Measurements from ENCODE around the gene TBC1D9B. TPM values are rescaled to one million over a fixed set of nuclear protein-coding genes. Genes with fewer than 3 reads are reported as not detected.
"Not testable (repeated sequence)": the region's sequence is repeated elsewhere in the genome, so short reads cannot be mapped to it uniquely, and the experiment has no call there.

Gene TBC1D9B
- total RNA-seq, 1 donor from 2014 or later = 131 TPM

DNA sequence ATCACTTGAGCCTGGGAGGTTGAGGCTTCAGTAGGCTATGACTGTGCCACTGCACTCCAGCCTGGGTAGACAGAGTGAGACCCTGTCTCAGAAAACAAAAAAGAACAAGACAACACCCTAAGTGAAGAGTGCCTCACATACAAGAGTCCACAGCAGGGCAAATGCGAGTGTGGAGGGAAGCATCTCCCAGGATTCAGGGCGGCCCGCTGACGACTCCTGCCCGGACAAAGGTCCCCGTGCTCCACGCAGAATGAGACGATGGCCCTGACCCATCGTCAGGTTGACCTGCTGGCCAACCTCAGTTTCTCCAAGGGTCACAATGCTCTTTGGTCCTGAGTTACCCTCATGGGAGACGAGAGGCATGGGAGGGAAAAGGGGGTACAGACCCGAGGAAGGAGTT lies 67.4 kb downstream of the TBC1D9B start:
- no peak for DNase-seq (ENCODE audit: extremely low read depth, low read depth, low spot score)

- no peak for DNase-seq (ENCODE audit: extremely low read depth, low read depth, low spot score)
Observed at GRCh38 chr5:179839328-179840256, 68.1 kb downstream of the TBC1D9B start.

GRCh38 chr5:179837076-179838011 lies 70.4 kb downstream of the TBC1D9B start:
- no peak for DNase-seq (ENCODE audit: extremely low read depth, low read depth, low spot score)

GRCh38 chr5:179836225-179837019 lies 71.3 kb downstream of the TBC1D9B start:
- no peak for DNase-seq (ENCODE audit: extremely low read depth, low read depth, low spot score)

GRCh38 chr5:179834871-179835270 lies 72.8 kb downstream of the TBC1D9B start:
- not testable (repeated sequence) for DNase-seq (ENCODE audit: extremely low read depth, low read depth, low spot score)

GRCh38 chr5:179834120-179834519 lies 73.6 kb downstream of the TBC1D9B start:
- no peak for DNase-seq (ENCODE audit: extremely low read depth, low read depth, low spot score)

- no peak for DNase-seq (ENCODE audit: extremely low read depth, low read depth, low spot score)
Observed at GRCh38 chr5:179833709-179834070, 74.0 kb downstream of the TBC1D9B start.

DNA sequence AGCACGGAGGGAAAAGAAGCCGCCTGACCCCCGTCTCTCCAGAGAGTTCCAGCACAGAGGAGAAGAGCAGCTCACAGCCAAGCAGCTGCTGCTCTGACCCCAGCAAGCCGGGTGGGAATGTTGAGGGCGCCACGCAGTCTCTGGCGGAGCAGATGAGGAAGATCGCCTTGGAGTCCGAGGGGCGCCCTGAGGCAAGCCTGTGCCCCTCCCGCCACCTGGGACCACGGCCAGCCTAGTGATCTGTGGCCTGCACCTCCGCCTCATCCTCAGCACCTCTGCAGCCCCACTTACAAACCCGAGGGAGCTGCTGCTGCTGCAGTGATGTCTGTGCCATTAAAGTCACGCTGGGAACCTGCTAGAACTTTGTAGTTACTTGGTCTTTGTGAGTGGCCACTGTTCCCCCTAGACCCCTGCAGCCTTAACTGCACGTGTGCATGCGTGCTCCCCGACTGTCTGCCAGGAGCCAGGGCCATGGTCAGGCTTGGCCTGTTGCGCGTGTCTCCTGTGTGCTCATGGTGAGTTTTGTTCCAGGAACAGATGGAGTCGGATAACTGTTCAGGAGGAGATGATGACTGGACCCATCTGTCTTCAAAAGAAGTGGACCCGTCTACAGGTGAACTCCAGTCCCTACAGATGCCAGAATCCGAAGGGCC lies 74.5 kb downstream of the TBC1D9B start:
- no peak for DNase-seq (ENCODE audit: extremely low read depth, low read depth, low spot score)

- no peak for DNase-seq (ENCODE audit: extremely low read depth, low read depth, low spot score)
Observed at GRCh38 chr5:179832039-179832745, 75.5 kb downstream of the TBC1D9B start.

DNA sequence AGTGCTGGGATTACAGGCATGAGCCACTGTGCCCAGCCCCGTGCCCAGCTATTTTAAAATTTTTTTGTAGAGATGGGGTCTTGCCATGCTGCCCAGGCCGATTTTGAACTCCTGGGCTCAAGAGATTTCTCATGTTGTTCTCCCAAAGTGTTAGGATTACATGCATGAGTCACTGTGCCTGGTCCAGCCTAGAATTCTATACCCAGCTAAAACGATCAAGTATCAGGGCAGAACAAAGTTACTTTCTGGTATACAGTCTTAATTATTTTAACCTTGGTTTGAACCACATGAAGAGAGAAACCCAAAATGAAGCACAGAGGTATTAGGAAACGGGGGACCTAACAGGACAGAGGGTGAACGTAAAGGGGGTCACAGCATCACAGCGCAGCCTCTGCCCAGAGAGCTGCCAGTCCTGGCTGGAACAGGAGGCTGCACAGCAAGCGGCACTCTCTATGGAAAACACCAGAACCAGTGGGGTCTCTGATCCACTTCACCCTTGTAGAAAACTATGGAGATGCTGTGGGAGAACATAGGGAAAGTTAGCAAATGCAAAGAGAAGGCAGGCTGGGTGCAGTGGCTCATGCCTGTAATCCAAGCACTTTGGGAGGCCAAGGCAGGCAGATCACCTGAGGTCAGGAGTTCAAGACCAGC lies 76.8 kb downstream of the TBC1D9B start:
- DNase-seq (ENCODE audit: extremely low read depth, low read depth, low spot score) = no peak

DNA sequence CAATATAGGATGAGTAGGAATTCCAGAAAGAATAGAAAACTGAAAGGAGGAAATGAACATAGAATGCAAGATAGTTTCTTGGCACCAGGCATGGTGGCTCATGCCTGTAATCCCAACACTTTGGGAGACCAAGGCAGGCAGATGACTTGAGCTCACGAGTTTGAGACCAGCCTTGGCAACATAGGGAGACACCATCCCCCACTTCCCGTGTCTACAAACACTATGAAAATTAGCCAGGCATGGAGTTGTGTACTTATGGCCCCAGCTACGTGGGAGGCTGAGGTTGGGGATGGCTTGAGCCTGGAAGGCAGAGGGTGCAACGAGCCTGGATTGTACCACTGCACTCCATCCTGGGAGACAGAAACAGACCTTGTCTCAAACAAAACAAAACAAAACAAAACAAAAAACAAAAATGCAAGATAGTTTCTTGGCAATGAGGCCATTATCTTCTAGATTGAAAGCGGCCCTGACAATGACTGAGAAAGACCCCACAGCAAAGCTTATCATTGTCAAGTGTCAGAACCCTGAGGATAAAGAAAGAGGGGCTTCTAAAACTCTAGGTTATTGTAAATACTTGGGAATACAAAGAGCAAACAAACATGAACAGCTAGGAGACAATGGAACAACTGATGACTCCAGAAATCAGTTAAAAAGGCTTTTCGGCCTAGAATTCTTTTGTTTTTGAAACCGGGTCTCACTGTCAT lies 77.8 kb downstream of the TBC1D9B start:
- no peak for DNase-seq (ENCODE audit: extremely low read depth, low read depth, low spot score)

DNA sequence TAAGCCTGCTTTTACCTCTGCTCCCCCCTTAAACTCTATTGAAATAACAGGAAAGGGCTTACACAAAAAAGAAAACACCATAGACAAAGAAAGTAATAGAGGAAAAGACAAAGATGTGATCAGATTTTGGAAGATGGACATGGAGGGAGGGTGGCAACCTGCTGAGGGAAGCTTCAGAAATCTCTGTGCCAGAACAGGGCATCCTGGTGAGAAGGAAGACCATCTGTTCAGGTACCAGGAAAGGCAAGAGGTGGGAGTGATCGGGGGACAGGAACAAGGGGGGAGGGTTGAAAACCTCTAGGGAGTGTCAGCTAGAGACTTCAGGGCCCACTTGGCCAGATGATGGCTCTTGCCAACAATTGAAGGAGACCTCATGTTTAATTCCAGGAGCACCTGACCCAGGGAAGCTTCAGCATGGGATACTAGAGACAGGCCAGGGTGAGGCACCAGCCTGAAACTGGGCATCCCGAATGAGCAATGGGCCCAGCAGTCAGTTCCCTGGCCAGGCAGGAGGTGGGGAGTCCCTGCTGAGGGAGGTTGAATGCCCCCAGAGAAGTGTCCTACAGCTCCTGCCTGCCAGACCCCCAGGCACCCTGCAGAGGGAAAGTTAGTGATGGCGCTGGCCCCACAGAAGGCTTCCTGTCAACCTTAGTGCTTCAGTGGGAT lies 78.8 kb downstream of the TBC1D9B start:
- DNase-seq (ENCODE audit: extremely low read depth, low read depth, low spot score) = no peak

DNA sequence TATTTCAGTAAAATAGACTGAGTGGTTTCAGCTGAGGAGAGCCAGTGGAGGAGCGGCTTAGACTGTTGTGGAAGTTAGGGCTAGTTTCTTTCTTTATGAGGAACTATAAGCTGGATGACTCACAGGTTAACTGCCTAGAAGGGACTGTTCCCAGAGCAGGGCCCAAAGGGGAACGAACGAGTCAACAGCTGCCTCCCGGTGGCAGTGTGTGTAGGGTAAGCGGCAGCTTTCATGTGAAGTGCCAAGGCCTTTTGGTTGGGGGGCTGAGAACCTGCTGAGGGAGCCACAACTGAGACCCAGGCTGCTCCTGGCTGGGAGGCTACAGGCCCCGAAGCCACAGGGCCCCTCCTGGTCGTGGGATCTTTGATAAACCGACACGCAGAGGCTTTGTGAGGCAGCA lies 80.0 kb downstream of the TBC1D9B start:
- no peak for DNase-seq (ENCODE audit: extremely low read depth, low read depth, low spot score)

DNA sequence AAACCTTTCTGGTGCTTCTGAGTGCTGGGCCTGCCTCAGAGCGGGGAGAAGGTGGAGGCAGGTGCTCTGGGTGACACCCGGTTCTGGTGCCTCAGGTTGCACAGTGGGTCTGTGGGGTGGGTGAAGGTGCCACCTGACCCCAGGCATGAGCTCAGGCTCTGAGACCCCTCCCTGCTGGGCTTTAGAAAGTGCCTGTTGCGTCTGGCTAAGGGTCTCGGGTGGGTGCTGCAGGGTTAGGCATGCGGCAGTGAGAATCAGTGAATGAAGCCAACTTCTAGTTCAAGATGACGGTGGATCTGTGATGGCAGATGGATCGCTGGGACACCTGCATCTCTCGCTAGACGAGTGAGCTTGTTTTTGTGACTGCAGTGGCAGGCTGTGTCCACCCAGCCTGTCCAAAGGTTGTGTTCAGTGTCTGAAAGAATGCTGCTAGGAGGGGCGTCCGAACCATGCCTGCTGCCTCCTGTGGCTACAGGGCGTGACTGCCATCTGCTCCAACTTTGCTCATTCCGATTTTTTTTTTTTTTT lies 82.0 kb downstream of the TBC1D9B start:
- DNase-seq (ENCODE audit: extremely low read depth, low read depth, low spot score) = no peak

GRCh38 chr5:179824745-179825112 lies 83.0 kb downstream of the TBC1D9B start:
- DNase-seq (ENCODE audit: extremely low read depth, low read depth, low spot score) = no peak

- no peak for DNase-seq (ENCODE audit: extremely low read depth, low read depth, low spot score)
Observed at GRCh38 chr5:179823937-179824744, 83.6 kb downstream of the TBC1D9B start.

- no peak for DNase-seq (ENCODE audit: extremely low read depth, low read depth, low spot score)
Observed at GRCh38 chr5:179822444-179822990, 85.2 kb downstream of the TBC1D9B start.

Data from glomerular endothelial cell (primary cell).